GM12872 (cell line): ENCODE results near the gene ZCWPW1.

Experiments used
- TF ChIP-seq, protein P1 (sequence below): IDR thresholded peaks from 3 replicates; pipeline ENCODE4 v1.5.1; 2011; ENCODE audit warnings: low read depth, mild to moderate bottlenecking, low read length, moderate library complexity; ENCODE audit not compliant: insufficient read depth

Gene ZCWPW1

DNA sequence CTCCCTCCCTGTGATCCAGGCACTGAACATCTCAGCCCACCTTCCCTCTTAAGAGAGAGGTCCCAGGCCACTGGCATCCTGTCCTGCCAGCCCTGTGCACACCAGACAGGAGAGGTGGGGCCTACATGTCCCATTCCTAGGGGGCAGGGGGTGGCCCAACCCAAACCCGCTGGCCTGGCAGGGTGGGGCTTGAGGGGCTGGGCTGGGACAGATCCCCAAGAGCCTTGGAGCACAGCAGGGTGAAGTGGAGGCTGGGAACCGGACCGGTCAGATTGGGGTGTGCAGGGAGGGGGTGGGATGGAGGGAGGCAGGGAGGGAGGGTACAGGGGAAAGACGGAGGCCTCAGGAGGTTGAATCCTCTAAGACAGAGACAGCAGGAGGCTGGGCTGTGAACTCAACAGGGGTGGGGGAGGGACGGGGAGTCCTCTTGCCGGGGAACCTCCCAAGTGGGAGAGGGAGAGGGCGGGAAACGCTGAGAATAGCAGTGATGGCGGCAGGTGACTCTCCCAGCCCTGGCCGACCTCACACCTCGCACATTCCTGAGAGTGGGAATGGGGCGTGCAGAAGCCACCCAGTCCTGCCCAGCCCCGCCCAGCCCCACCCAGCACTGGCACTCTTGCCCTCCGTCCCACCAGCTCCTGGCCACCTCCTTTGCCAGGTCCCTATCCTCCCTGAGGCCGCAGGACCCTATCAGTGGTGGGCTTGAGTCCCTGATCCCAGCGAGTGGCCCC, 43.8 kb upstream of the ZCWPW1 start:
- TF ChIP-seq, protein P1, sequence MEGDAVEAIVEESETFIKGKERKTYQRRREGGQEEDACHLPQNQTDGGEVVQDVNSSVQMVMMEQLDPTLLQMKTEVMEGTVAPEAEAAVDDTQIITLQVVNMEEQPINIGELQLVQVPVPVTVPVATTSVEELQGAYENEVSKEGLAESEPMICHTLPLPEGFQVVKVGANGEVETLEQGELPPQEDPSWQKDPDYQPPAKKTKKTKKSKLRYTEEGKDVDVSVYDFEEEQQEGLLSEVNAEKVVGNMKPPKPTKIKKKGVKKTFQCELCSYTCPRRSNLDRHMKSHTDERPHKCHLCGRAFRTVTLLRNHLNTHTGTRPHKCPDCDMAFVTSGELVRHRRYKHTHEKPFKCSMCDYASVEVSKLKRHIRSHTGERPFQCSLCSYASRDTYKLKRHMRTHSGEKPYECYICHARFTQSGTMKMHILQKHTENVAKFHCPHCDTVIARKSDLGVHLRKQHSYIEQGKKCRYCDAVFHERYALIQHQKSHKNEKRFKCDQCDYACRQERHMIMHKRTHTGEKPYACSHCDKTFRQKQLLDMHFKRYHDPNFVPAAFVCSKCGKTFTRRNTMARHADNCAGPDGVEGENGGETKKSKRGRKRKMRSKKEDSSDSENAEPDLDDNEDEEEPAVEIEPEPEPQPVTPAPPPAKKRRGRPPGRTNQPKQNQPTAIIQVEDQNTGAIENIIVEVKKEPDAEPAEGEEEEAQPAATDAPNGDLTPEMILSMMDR, result no peak

DNA sequence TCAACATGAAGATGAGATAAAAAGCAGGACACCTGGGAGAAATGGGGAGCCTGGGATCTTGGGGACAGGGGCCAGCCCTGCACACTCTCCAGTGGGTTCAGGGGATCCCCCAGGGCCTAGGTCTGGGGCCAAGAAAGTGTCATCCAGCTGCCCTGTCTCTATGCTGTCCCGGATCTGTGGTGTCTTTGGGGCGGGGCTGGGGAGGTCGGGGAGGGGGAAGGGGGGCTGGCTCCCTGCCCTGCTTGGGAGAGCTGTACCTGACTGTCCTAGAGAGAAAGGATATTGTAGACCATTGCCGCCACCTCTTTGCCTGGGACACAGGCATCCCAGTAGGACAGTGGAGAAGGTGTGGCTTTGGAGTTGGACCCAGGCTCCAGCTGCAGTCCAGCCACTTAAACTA, 42.5 kb upstream of the ZCWPW1 start:
- TF ChIP-seq, protein P1, result no peak

DNA sequence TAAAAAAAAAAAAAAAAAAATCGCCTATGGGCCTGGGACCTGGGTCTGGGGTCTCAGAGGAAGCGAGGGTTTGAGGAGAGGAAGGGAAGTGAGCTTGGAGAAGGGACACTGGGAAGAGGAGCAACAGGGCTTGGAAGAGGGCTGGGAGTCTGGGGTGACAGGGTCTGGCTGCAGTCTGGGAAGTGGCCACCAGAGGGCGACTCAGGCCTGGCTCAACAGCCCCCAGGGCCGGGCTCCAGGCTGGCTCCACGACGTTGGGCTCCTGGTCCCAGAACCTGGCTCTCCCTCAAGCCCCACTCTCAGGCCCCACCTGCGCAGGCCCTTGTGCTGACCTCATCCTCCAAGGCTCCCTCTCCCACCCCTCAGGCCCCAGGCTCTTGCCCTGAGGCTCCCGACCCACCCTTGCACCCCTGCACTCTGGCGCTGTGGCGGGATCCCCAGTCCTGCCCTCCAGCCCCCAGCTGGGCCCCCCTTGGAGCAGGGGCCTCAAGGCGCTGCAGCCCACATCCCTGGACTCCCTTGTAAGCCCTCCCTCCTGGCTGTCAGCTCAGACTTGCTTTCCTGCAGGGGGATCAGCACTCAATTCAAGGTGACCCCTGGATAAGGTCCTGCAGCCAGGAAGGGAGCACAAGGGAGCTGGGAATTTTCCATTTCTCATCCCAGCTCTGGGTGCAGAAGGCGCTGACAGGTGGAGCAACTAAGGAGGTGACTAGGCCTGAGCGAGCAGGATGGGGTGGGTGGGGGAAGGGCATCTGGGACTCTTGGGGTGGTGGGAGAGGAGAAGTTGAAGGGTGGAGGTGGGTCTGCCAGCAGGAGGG, 40.9 kb upstream of the ZCWPW1 start:
- TF ChIP-seq, protein P1, result peak; percentile 99

DNA sequence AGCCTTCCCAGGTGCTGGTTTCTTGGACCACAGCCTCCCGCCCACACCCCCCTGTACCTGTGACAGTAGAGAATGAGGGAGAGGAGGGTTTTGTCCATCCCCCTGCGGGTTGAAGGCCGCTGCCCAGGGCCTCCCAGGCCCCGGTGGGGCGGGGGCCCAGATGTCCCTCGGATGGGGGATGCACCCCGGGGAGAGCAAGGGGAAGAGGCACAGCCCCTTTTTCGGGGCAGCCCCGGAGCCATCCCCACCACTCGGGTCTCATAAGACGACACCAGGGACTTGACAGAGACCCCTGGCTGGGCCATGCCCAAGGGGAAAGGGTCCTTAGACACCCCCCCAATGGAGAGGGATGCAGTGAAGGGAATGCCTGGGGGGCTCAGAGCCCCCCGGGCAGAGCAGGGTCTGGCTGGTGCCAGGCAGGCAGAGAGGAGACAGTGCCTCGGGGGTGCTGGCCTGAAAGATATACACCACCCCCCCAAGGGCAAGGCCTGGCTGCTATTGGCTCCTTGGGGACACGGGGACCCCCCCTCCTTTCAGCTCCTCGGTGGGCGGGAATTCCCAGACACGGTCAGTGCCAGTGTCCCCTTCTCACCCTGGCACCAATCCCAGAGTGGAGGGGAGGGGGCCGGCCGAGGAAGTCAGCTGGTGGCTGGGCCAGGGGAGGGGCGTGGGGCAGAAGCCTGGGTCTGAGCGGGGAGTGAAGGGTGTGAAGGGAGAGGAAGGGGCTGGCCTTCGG, 39.3 kb upstream of the ZCWPW1 start:
- TF ChIP-seq, protein P1, result no peak

DNA sequence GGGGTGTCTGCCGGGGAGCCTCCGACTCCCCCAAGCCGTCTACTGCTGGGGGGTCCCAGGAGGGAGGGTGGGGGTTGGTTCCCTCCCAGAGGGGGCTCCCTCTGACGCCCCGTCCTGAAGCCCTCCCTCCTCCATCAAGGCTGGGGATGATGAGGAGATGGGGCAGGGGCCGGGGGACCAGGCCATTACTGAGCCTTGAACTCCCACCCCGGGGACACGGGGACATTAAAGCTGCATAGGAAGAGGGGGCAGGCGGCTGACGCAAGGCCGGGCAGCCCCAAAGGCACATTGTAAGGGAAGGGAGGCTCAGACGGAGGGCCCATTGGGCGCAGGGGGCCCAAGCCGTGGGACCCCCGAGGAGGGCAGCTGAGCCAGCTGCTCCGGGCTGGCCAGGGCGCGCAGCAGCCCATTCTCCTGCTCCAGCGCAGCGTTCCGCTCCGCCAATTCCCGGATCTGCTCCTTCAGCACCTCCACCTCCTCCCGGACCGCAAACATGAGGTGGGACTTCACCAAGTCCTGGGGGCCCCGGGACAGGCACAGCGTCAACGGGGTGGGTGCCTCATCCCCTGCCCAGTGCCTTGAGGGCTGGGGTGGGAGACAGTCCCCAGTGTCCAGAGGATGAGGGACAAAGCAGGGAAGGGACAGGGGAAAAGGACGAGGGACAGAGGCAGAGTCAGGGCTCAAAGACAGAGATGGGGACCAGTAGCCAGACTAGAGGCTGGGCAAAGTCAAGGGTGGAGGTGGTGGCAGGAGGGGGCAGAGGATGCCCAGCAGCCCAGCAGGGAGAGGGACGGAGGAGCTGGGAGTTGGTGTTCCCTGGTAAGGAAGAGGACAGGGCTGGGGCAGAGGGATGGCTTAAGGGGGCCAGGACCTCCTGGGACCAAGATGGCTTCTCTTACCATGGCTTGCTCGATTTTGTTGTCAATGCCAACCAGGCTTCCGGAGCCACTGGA, 38.4 kb upstream of the ZCWPW1 start:
- TF ChIP-seq, protein P1, result no peak

DNA sequence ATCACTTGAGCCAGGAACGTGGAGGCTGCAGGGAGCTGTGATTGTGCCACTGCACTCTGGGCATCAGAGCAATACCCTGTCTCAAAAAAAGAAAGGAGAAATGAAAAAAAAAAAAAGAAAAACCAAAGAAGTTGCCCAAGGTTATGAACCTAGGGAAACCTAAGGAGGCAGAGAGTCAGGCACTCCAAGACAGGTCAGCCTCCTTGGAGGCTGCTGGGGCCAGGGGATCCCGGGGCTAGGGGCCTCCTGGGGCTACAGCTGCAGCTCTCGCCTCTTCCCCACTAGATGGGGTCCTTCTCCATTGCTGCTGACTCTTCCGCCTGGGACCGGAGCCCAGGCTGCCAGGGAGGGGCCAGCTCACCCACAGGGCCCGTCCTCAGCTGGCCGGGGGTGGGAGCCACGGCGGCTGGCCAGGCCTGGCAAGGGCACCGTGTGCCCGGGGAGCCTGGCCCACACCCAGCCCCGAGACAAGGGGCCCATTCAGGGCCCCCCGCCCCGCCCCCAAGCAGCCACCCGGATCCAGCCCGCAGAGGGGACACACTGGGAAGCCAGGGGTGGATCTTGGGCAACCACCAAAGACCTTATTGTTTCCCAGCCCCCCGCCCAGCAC, 37.3 kb upstream of the ZCWPW1 start:
- TF ChIP-seq, protein P1, result 0 out of 3 replicates have a peak, but pooled peaks have one; percentile 17
